Measurements from ENCODE around the gene FTH1.

Gene FTH1

GRCh38 chr11:61948505-61948904 is 18.9 kb downstream of the FTH1 start:
- DNase-seq (ENCODE audit: low spot score) = no peak
- in situ Hi-C loops (cut with MboI; ENCODE audit: low pct_unique_long_range_greater_than_20kb, low sequenced_read_pairs, unreplicated experiment) = no loop called here
- TF ChIP-seq, protein P1, sequence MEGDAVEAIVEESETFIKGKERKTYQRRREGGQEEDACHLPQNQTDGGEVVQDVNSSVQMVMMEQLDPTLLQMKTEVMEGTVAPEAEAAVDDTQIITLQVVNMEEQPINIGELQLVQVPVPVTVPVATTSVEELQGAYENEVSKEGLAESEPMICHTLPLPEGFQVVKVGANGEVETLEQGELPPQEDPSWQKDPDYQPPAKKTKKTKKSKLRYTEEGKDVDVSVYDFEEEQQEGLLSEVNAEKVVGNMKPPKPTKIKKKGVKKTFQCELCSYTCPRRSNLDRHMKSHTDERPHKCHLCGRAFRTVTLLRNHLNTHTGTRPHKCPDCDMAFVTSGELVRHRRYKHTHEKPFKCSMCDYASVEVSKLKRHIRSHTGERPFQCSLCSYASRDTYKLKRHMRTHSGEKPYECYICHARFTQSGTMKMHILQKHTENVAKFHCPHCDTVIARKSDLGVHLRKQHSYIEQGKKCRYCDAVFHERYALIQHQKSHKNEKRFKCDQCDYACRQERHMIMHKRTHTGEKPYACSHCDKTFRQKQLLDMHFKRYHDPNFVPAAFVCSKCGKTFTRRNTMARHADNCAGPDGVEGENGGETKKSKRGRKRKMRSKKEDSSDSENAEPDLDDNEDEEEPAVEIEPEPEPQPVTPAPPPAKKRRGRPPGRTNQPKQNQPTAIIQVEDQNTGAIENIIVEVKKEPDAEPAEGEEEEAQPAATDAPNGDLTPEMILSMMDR (IDR thresholded peaks at IDR 0.05; ENCODE audit: extremely low read depth, insufficient read depth, missing control alignments) = no peak

DNA sequence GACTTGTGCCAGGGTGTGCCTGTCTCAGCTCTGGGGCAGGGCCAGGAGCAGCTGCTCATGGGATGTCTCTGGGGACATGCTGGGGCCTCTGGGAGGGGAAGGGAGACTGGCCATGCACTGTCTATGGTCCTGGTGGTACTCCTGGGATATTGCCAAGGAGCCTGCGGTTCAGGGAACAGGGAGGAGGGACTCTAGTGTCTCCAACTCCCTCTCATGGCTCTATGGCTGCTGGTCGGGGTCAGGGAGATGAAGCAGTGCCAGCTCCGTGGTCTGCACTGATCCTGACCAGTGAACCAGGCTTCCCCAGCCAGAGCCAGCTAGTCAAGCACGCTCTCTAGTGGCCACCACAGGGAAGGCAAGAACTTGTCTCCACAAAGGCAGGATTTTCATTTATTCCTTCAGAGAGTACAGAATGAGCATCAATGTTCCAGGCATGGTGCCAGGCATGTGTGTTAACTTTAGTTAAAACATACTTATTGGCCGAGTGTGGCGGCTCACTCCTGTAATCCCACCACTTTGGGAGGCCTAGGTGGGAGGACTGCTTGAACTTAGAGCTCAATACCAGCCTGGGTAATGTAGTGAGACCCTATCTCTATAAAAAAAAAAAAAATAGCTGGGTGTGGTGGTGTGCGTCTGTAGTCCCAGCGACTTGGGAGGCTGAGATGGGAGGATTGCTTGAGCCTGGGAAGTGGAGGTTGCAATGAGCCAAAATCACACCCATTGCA is 19.8 kb downstream of the FTH1 start:
- TF ChIP-seq, protein P1 (IDR thresholded peaks at IDR 0.05; ENCODE audit: extremely low read depth, insufficient read depth, missing control alignments) = peak; percentile 98
- in situ Hi-C loops (cut with MboI; ENCODE audit: low pct_unique_long_range_greater_than_20kb, low sequenced_read_pairs, unreplicated experiment) = no loop called here
- DNase-seq (ENCODE audit: low spot score) = peak; percentile 88

DNA sequence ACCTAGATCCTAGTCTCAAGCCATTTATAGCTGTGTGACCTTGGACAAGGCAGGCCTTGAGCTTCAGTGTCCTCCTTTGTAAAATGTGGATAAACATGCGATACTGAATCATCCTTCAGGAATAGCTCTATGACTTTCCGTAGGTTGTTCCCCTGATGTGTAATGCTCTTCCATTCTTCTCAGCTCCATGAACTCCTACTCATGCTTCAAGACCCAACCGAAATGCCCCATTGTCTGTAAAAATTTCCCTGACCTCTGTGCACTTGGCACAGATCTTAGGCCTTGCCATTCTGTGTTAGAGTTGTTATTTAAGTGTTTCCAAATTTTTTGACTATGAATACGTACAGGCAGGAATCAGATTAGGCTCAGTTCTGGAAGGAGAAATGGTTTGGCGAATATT is 20.5 kb downstream of the FTH1 start:
- in situ Hi-C loops (cut with MboI; ENCODE audit: low pct_unique_long_range_greater_than_20kb, low sequenced_read_pairs, unreplicated experiment) = no loop called here
- TF ChIP-seq, protein P1 (IDR thresholded peaks at IDR 0.05; ENCODE audit: extremely low read depth, insufficient read depth, missing control alignments) = no peak
- no peak for DNase-seq (ENCODE audit: low spot score)

- no peak for DNase-seq (ENCODE audit: low spot score)
- TF ChIP-seq, protein P1 (IDR thresholded peaks at IDR 0.05; ENCODE audit: extremely low read depth, insufficient read depth, missing control alignments) = no peak
- in situ Hi-C loops (cut with MboI; ENCODE audit: low pct_unique_long_range_greater_than_20kb, low sequenced_read_pairs, unreplicated experiment) = no loop called here
Measured at GRCh38 chr11:61945191-61945590, 22.2 kb downstream of the FTH1 start.

- no peak for DNase-seq (ENCODE audit: low spot score)
- in situ Hi-C loops (cut with MboI; ENCODE audit: low pct_unique_long_range_greater_than_20kb, low sequenced_read_pairs, unreplicated experiment) = no loop called here
- TF ChIP-seq, protein P1 (IDR thresholded peaks at IDR 0.05; ENCODE audit: extremely low read depth, insufficient read depth, missing control alignments) = no peak
Measured at GRCh38 chr11:61940466-61940865, 27.0 kb downstream of the FTH1 start.

DNA sequence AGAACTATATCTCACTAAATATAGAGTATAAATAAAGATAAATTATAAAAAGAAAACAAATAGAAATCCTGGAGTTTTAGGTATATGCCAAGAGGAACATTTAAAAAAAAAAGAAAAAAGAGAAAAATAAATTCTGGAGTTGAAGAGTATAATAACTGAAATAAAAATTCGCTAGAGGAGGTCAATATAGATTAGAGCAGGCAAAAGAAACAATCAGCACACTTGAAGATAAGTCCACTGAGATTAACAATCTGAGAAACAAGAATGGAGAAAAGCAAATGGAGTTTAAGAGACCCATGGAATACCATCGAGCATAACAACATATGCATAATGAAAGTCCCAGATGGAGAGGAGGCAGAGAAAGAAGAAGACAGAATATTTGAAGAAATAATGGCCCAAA is 31.6 kb downstream of the FTH1 start:
- in situ Hi-C loops (cut with MboI; ENCODE audit: low pct_unique_long_range_greater_than_20kb, low sequenced_read_pairs, unreplicated experiment) = no loop called here
- TF ChIP-seq, protein P1 (IDR thresholded peaks at IDR 0.05; ENCODE audit: extremely low read depth, insufficient read depth, missing control alignments) = no peak
- DNase-seq (ENCODE audit: low spot score) = no peak

Measured in GM13977 (cell line).